ENCODE results near the gene UNC93A. TPM values are rescaled to one million over a fixed set of nuclear protein-coding genes. Genes with fewer than 3 reads are reported as not detected.
"Not testable (repeated sequence)": the region's sequence is repeated elsewhere in the genome, so short reads cannot be mapped to it uniquely, and the experiment has no call there.

Gene UNC93A
- total RNA-seq, 1 experiment from 2014 or later = not detected

- BruUV-seq (replicated peaks) = no TSS peak
- intact Hi-C loops (cut with micrococcal nuclease; ENCODE audit: unreplicated experiment) = no loop called here
These were observed 24.1 kb upstream of the UNC93A start for GRCh38 chr6:167266830-167267555.

GRCh38 chr6:167267556-167267898, 23.6 kb upstream of the UNC93A start:
- H3K4me3 ChIP-seq (ENCODE audit: low read depth, low read length, poor library complexity, severe bottlenecking); H3K27me3 ChIP-seq (replicated peaks; ENCODE audit: insufficient read depth, low read depth, low read length, poor library complexity); H3K27ac ChIP-seq (ENCODE audit: low read depth, low read length, poor library complexity, severe bottlenecking); BruUV-seq (replicated peaks); H3K4me1 ChIP-seq (ENCODE audit: insufficient read depth, low read length, poor library complexity, severe bottlenecking); DNase-seq (ENCODE audit: low spot score); intact Hi-C loops (cut with micrococcal nuclease; ENCODE audit: unreplicated experiment); H3K9me3 ChIP-seq (ENCODE audit: low read depth, low read length, poor library complexity, severe bottlenecking); POLR2A ChIA-PET (ENCODE audit: low non-redundant PET); CTCF ChIA-PET; H3K36me3 ChIP-seq (ENCODE audit: insufficient read depth, low read length, poor library complexity, severe bottlenecking): not testable (repeated sequence)

More at GRCh38 chr6:167266830-167267555, 24.1 kb upstream of the UNC93A start:
- Histone ChIP-seq H3K9me3 (ENCODE audit: low read depth, low read length, poor library complexity, severe bottlenecking) (no peaks in the 10 kb centered on the region), H3K36me3 (ENCODE audit: insufficient read depth, low read length, poor library complexity, severe bottlenecking) (no peaks in the 10 kb centered on the region), H3K4me1 (ENCODE audit: insufficient read depth, low read length, poor library complexity, severe bottlenecking) (no peaks in the 10 kb centered on the region), H3K27ac (ENCODE audit: low read depth, low read length, poor library complexity, severe bottlenecking) (no peak overlapping the region), H3K4me3 (ENCODE audit: low read depth, low read length, poor library complexity, severe bottlenecking) (no peak overlapping the region), H3K27me3 (replicated peaks; ENCODE audit: insufficient read depth, low read depth, low read length, poor library complexity) (no peaks in the 10 kb centered on the region)
- no peak for DNase-seq (ENCODE audit: low spot score)
- ChIA-PET CTCF (no interaction called here), POLR2A (ENCODE audit: low non-redundant PET) (no interaction called here)
- no peak for TF ChIP-seq CTCF (conservative IDR thresholded peaks at IDR 0.05; ENCODE audit: low read depth, low read length)
- no peak for TF ChIP-seq EZH2 (IDR thresholded peaks at IDR 0.05; ENCODE audit: borderline replicate concordance, low read depth, low read length, poor library complexity, severe bottlenecking)

- BruUV-seq (replicated peaks) = no TSS peak
- intact Hi-C loops (cut with micrococcal nuclease; ENCODE audit: unreplicated experiment) = no loop called here
- POLR2A ChIA-PET (ENCODE audit: low non-redundant PET) = no interaction called here
- CTCF ChIA-PET = no interaction called here
- Histone ChIP-seq H3K27ac (ENCODE audit: low read depth, low read length, poor library complexity, severe bottlenecking) (no peak overlapping the region), H3K4me1 (ENCODE audit: insufficient read depth, low read length, poor library complexity, severe bottlenecking) (no peaks in the 10 kb centered on the region), H3K36me3 (ENCODE audit: insufficient read depth, low read length, poor library complexity, severe bottlenecking) (no peaks in the 10 kb centered on the region), H3K9me3 (ENCODE audit: low read depth, low read length, poor library complexity, severe bottlenecking) (no peaks in the 10 kb centered on the region), H3K4me3 (ENCODE audit: low read depth, low read length, poor library complexity, severe bottlenecking) (no peak overlapping the region), H3K27me3 (replicated peaks; ENCODE audit: insufficient read depth, low read depth, low read length, poor library complexity) (no peaks in the 10 kb centered on the region)
- TF ChIP-seq CTCF (conservative IDR thresholded peaks at IDR 0.05; ENCODE audit: low read depth, low read length) = no peak
- no peak for TF ChIP-seq EZH2 (IDR thresholded peaks at IDR 0.05; ENCODE audit: borderline replicate concordance, low read depth, low read length, poor library complexity, severe bottlenecking)
- no peak for DNase-seq (ENCODE audit: low spot score)
These were observed 23.2 kb upstream of the UNC93A start for GRCh38 chr6:167267921-167268401.

GRCh38 chr6:167268683-167269280, 22.3 kb upstream of the UNC93A start:
- H3K27ac ChIP-seq (ENCODE audit: low read depth, low read length, poor library complexity, severe bottlenecking) = no peak overlapping the region
- intact Hi-C loops (cut with micrococcal nuclease; ENCODE audit: unreplicated experiment) = no loop called here
- BruUV-seq (replicated peaks) = no TSS peak
- no peak overlapping the region for H3K4me3 ChIP-seq (ENCODE audit: low read depth, low read length, poor library complexity, severe bottlenecking)
- TF ChIP-seq EZH2 (IDR thresholded peaks at IDR 0.05; ENCODE audit: borderline replicate concordance, low read depth, low read length, poor library complexity, severe bottlenecking) (no peak), CTCF (conservative IDR thresholded peaks at IDR 0.05; ENCODE audit: low read depth, low read length) (no peak)
- H3K27me3 ChIP-seq (replicated peaks; ENCODE audit: insufficient read depth, low read depth, low read length, poor library complexity) = no peaks in the 10 kb centered on the region
- H3K36me3 ChIP-seq (ENCODE audit: insufficient read depth, low read length, poor library complexity, severe bottlenecking) = no peaks in the 10 kb centered on the region
- ChIA-PET POLR2A (ENCODE audit: low non-redundant PET) (no interaction called here), CTCF (no interaction called here)
- no peaks in the 10 kb centered on the region for H3K4me1 ChIP-seq (ENCODE audit: insufficient read depth, low read length, poor library complexity, severe bottlenecking)
- DNase-seq (ENCODE audit: low spot score) = no peak
- H3K9me3 ChIP-seq (ENCODE audit: low read depth, low read length, poor library complexity, severe bottlenecking) = no peaks in the 10 kb centered on the region

Data from A673 (cell line).